Spleen (tissue), 11 donors: ENCODE results near the gene UBE3B. TPM values are rescaled to one million over a fixed set of nuclear protein-coding genes. Genes with fewer than 3 reads are reported as not detected.

Source experiments
- DNase-seq: peaks from one replicate; pipeline ENCODE4 v3.0.0-alpha.2; 2020
- H3K27ac ChIP-seq, 8 donors: fragments of 200-600 bp; sonication (generic) in 7 of 8; 1 replicate in 4 of 8; 2 replicates in 4 of 8; pipeline versions ENCODE4 v1.5.0 to v1.8.0; 2016 to 2021; ENCODE audit warnings: inconsistent platforms in 4 of 8, mild to moderate bottlenecking in 4 of 8, moderate library complexity in 1 of 8
- H3K27me3 ChIP-seq, 7 donors: fragments of 200-600 bp; sonication (generic) in 6 of 7; replicated peaks in 1 of 7; 1 replicate in 4 of 7; 2 replicates in 3 of 7; pipeline versions ENCODE4 v1.5.0 to v1.8.0; 2016 to 2021; ENCODE audit warnings: inconsistent platforms in 3 of 7, mild to moderate bottlenecking in 1 of 7
- H3K36me3 ChIP-seq, 6 donors: fragments of 200-600 bp; sonication (generic) in 5 of 6; 1 replicate in 4 of 6; 2 replicates in 2 of 6; pipeline versions ENCODE4 v1.5.0 to v1.8.0; 2016 to 2021; ENCODE audit warnings: inconsistent platforms in 2 of 6
- H3K4me1 ChIP-seq, 6 donors: fragments of 200-600 bp; sonication (generic) in 5 of 6; 1 replicate in 3 of 6; 2 replicates in 3 of 6; pipeline versions ENCODE4 v1.5.0 to v1.8.0; 2016 to 2021; ENCODE audit warnings: inconsistent platforms in 3 of 6
- H3K4me3 ChIP-seq, 8 donors: fragments of 200-600 bp; sonication (generic) in 7 of 8; 1 replicate in 4 of 8; 2 replicates in 4 of 8; pipeline versions ENCODE4 v1.5.0 to v1.8.0; 2016 to 2021; ENCODE audit warnings: inconsistent platforms in 4 of 8, mild to moderate bottlenecking in 4 of 8, moderate library complexity in 2 of 8
- H3K9me3 ChIP-seq, 8 donors: fragments of 200-600 bp; sonication (generic) in 7 of 8; 1 replicate in 4 of 8; 2 replicates in 4 of 8; pipeline versions ENCODE4 v1.5.0 to v1.8.0; 2016 to 2021; ENCODE audit warnings: inconsistent platforms in 4 of 8
- CTCF ChIP-seq, 11 experiments: fragments of 200-600 bp in 7 of 11; fragments of 450-650 bp in 4 of 11; sonication (generic) in 4 of 11; IDR thresholded peaks in 8 of 11; conservative IDR thresholded peaks in 3 of 11; 1 replicate in 7 of 11; 2 replicates in 4 of 11; pipeline versions ENCODE4 v1.4.0 to v1.8.0; 2016 to 2021; ENCODE audit warnings: antibody characterized with exemption in 11 of 11, inconsistent platforms in 4 of 11, mild to moderate bottlenecking in 1 of 11
- POLR2A ChIP-seq, 3 donors: fragments of 450-650 bp; IDR thresholded peaks; one replicate each; pipeline ENCODE4 v1.5.1; 2017; ENCODE audit warnings: antibody characterized with exemption in 3 of 3, mild to moderate bottlenecking in 1 of 3
- POLR2AphosphoS5 ChIP-seq, 3 donors: sonication (generic); formaldehyde crosslinking; IDR thresholded peaks; one replicate each; pipeline ENCODE4 v1.5.1; 2017; ENCODE audit warnings: antibody characterized with exemption in 3 of 3
- WGBS, 5 donors: extraction: QIAGEN DNeasy Blood & Tissue Kit in 3 of 5; methylation state at CpG; one replicate each; pipeline versions ENCODE4 v1.1.5 to v1.1.7; 2013 to 2018; 5-methylcytosine and 5-hydroxymethylcytosine counted together
- intact Hi-C: fragments of 100-400 bp; cut with DNase I; formaldehyde crosslinking; loops from one replicate; pipeline ENCODE4 v1.15.0; 2023; ENCODE audit warnings: low total_unique reads
- polyA plus RNA-seq, 3 donors: library from polyadenylated mRNA; stranded (reverse); fragments of 200-250 nt; gene quantifications; one replicate each; pipeline ENCODE4 v1.2.1, GENCODE V29; 2013
- total RNA-seq, 7 donors: library from RNA; depleted of rRNA in 3 of 7; stranded (reverse); fragments of >200 nt in 3 of 7; fragmentation: NEBNext Ultra II Directional in 4 of 7; extraction: Animal tissue kit (Norgen Biotek cat#: 25700) in 4 of 7; gene quantifications; one replicate each; pipeline versions ENCODE4 v1.1.0 to v1.2.1, GENCODE V29; 2016 to 2021
- donor health status: healthy with polysubstance abuse.
- donor health status: DM: no; HTN: no; CAD: no; lungs with moderate emphysema.
- donor health status: DM: no; HTN: no; CAD: no.
- donor health status: Bipolar disorder and iron deficiency.
- donor health status: healthy.
- donor health status: DM: no; HTN: no; CAD: no.
- donor health status: DM: yes; HTN: yes; CAD: no.

Gene UBE3B
- total and polyA plus RNA-seq, 10 donors: 5.7 to 63.1 (median 42.3) TPM

DNA sequence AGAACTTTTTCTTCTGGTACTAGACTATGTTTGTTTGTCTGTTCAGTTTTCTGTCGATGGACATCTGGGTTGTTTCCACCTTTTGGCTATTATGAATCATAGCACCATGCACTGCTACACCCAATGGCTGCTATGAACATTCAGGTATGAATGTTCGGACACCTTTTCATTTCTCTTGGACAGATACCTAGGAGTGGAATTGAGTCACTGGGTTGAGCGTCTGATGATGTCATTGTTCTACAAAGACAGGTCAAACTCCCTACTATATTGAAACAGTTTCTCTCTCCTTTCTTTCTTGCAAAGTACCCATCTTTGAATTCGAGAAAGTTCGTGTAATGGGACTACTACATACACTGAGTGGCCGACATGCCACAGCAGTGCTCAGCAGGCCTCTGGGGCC lies 45.0 kb upstream of the UBE3B start:
- H3K27me3 ChIP-seq: no peaks in the 10 kb centered on the region
- intact Hi-C loops: loop anchor here (5.0 kb wide), 1 partner anchor 345 kb away; no protein-coding TSS in a partner anchor
- no peak overlapping the region for H3K4me3 ChIP-seq
- no peaks in the 10 kb centered on the region for H3K36me3 ChIP-seq
- H3K9me3 ChIP-seq: no peaks in the 10 kb centered on the region
- no peak for DNase-seq
- H3K4me1 ChIP-seq: peaks cover 8 to 17% (median 12%) of the 10 kb centered on the region in 6 donors
- H3K27ac ChIP-seq: peak overlapping the region in 2 of 8 donors; percentile 25 to 52
- 63 to 84% (median 79%) methylated on average over 6 of the region's 6 CpGs for WGBS, 5 donors
- TF ChIP-seq CTCF (IDR thresholded peaks at IDR 0.05 in 8 of 11, conservative IDR thresholded peaks at IDR 0.05 in 3 of 11) (no peak), POLR2AphosphoS5 (IDR thresholded peaks at IDR 0.05) (no peak), POLR2A (IDR thresholded peaks at IDR 0.05) (no peak)

DNA sequence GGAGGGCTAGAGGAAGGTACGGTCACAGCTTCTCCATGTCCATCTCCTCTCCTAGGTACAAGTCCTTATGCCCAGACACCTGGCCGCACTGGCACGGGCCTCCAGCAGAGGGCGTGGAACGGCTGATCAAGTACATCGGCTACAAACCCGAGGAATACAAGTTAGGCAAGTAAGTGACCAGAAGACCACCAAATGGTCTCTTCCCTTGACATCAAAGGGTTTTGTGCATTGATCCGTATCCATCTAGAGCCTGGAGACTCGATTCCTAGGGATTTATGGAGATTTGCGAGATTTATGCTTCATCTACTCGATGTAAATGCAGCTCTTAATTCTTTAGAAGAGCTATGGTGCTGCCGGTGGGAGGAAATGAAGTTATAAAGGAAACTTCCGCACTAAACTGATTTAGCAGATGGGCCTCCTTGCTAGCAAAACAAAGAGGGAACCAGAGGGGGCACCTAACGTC lies 44.6 kb upstream of the UBE3B start:
- Histone ChIP-seq H3K9me3 (no peaks in the 10 kb centered on the region), H3K4me3 (peak overlapping the region in 1 of 8 donors; percentile 45), H3K36me3 (no peaks in the 10 kb centered on the region), H3K4me1 (peaks cover 8 to 17% (median 12%) of the 10 kb centered on the region in 6 donors), H3K27me3 (no peaks in the 10 kb centered on the region), H3K27ac (peak overlapping the region in 4 of 8 donors; percentile 0 to 52 (median 15))
- 5 to 21% (median 19%) methylated on average over 14 of the region's 14 CpGs for WGBS, 5 donors
- DNase-seq: peak; percentile 94
- TF ChIP-seq POLR2A (IDR thresholded peaks at IDR 0.05) (no peak), POLR2AphosphoS5 (IDR thresholded peaks at IDR 0.05) (no peak), CTCF (IDR thresholded peaks at IDR 0.05 in 8 of 11, conservative IDR thresholded peaks at IDR 0.05 in 3 of 11) (peak; percentile 5 to 87 (median 78))
- intact Hi-C loops: loop anchor here (5.0 kb wide), 1 partner anchor 344 kb away; no protein-coding TSS in a partner anchor

DNA sequence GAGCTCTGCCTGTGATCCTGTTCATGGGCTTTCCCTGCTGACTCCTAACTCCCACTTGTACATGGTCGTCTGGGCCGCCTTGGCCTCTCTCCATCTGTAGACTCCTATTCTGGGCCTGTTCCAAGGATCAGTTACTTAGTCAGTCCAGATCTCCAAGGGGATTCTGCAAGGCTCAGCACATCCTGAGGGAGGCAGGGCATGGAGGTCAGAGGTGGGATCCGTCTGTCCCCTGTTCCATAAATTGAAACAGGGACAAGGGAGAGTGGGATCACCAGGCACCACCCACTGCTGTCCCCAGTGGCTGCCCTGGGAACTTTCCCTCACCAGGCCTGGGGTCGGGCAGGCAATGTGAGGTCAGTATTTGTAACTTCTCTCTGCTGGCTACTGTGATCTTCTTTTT lies 43.8 kb upstream of the UBE3B start:
- Histone ChIP-seq H3K27me3 (no peaks in the 10 kb centered on the region), H3K4me3 (no peak overlapping the region), H3K36me3 (no peaks in the 10 kb centered on the region), H3K4me1 (peaks cover 8 to 17% (median 12%) of the 10 kb centered on the region in 6 donors), H3K9me3 (no peaks in the 10 kb centered on the region), H3K27ac (peak overlapping the region in 4 of 8 donors; percentile 0 to 52 (median 15))
- no peak for TF ChIP-seq POLR2AphosphoS5 (IDR thresholded peaks at IDR 0.05)
- peak in 8 of 11 experiments; percentile 14 to 57 (median 33) for TF ChIP-seq CTCF (IDR thresholded peaks at IDR 0.05 in 8 of 11, conservative IDR thresholded peaks at IDR 0.05 in 3 of 11)
- TF ChIP-seq POLR2A (IDR thresholded peaks at IDR 0.05): no peak
- 67 to 75% (median 70%) methylated on average over 4 of the region's 4 CpGs for WGBS, 5 donors
- intact Hi-C loops: loop anchor here (5.0 kb wide), 1 partner anchor 344 kb away; no protein-coding TSS in a partner anchor
- no peak for DNase-seq

DNA sequence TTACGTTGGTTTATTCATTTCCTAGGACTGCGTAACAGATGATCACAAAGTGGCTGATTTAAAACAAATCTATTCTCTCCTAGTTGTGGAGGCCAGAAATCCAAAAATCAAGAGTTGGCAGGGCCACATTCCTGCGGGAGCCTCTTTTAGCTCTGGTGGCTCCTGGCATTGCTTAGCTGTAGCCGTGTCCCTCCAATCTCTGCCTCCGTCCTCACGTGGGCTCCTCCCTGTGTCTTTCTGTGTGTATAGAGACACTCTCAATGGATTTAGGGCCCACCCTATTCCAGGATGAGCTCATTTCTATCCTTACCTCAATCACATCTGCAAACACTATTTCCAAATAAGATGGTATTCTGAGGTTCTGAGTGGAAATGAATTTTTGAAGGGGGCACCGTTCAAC lies 42.9 kb upstream of the UBE3B start:
- Histone ChIP-seq H3K4me3 (no peak overlapping the region), H3K27ac (no peak overlapping the region), H3K27me3 (no peaks in the 10 kb centered on the region), H3K36me3 (no peaks in the 10 kb centered on the region), H3K9me3 (no peaks in the 10 kb centered on the region), H3K4me1 (peaks cover 8 to 17% (median 12%) of the 10 kb centered on the region in 6 donors)
- DNase-seq: no peak
- intact Hi-C loops: loop anchor here (5.0 kb wide), 1 partner anchor 343 kb away; no protein-coding TSS in a partner anchor
- WGBS, 5 donors: 88 to 96% (median 93%) methylated on average over 7 of the region's 7 CpGs
- no peak for TF ChIP-seq POLR2A (IDR thresholded peaks at IDR 0.05)
- TF ChIP-seq CTCF (IDR thresholded peaks at IDR 0.05 in 8 of 11, conservative IDR thresholded peaks at IDR 0.05 in 3 of 11): no peak
- no peak for TF ChIP-seq POLR2AphosphoS5 (IDR thresholded peaks at IDR 0.05)
